Amniotic stem cell (primary cell): Measurements from ENCODE around the gene MYBBP1A.
"Not testable (repeated sequence)": the region's sequence is repeated elsewhere in the genome, so short reads cannot be mapped to it uniquely, and the experiment has no call there.

Source experiments
- DNase-seq: peaks from one replicate; lab custom pipeline; 2025; lab: John Stamatoyannopoulos, UW

MYBBP1A gene

GRCh38 chr17:4590042-4590441 is 34.9 kb upstream of the MYBBP1A start:
- not testable (repeated sequence) for DNase-seq

DNA sequence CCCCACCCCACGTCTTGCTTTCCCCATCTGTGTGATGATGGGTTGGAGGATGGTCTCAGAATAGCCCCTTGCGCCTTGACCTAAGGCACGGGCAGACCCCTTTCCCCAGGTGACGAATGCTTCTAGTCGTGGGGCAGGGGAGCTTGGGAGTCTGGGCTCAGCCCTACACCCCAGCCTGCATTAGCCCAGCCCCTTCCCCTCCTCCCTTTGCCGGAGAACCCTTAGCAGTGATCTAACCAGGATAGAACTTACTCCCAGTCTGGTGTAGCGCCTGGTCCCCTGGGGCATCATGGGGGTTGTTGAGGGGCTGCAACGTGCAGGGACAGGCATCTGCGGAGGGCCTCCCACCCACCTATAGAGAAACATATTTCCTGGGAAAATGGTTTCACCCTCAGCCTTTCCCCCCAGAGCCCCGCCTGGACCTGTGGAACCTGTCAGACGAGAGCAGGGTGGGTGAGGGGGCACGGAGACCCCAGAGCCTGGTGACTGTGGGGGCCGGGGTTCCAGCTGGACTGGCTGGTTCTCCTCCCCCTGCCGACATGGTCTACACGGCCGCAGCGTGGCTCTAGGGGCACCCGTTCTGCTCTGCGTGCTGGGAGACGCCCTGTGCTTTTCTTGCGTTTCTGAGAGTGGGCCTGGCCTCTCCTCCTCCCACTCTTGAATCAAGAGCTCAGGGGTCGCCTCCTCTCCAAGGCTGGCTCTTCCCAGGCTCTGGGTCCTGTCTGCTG is 33.9 kb upstream of the MYBBP1A start:
- DNase-seq, result no peak

- DNase-seq, result no peak
Observed at GRCh38 chr17:4588391-4588790, 33.2 kb upstream of the MYBBP1A start.

DNA sequence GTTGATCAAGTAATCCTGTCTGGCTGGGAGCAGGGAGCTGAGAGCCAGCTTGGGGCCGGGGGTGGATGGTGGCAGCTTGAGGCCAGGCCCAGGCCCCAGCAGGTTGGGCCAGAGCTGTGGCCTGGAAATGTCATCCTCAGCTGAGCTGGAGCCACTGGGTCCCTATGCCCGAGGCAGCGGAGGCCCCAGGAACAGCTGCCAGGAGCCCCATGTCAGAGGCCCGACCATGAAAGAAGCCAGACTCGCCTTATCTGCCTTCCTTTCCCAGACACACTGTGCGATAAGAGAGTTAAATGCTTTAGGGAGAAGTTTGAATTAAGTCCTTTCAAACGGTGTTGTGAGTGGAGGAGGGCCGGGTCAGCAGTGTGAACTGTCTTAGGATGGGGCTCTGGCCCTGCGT is 32.6 kb upstream of the MYBBP1A start:
- no peak for DNase-seq

- no peak for DNase-seq
Observed at GRCh38 chr17:4587195-4587594, 32.0 kb upstream of the MYBBP1A start.

DNA sequence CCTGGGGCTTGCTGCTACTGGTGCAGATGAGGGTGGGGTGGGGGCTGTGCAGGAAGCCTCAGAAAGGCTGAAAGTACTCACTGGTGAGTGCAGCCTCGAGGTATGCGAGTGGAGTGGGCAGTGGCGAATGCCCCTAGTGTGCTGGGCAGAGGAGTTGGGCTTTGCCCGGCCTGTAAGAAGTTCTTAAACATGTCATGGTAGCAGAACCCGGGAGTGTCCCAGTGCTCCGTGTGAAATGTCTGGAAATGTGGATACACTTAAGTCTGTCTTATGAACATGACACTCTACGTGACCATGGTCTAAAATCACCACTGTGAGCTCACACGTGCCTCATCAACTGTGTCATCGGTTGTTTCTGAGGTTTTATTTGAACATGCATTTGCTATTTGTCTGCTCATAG is 30.9 kb upstream of the MYBBP1A start:
- DNase-seq, result no peak

DNA sequence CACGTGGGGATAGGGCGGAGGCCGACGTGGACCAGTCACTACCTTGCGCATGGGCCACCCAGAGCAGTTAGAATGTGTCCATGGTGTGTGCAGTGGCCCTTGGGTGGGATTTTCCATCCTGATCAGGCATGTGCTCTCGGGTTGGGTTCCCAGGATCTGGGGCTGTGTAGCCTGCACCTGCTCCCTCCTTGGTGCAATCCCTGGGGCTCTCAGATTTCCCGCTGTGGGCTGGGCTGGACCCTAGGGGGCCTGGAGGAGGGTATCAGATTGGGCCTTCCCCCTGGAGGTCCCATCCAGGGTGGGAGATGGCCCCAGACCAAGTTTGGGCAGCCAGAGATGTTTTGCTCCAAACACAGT is 30.4 kb upstream of the MYBBP1A start:
- DNase-seq, result no peak

DNA sequence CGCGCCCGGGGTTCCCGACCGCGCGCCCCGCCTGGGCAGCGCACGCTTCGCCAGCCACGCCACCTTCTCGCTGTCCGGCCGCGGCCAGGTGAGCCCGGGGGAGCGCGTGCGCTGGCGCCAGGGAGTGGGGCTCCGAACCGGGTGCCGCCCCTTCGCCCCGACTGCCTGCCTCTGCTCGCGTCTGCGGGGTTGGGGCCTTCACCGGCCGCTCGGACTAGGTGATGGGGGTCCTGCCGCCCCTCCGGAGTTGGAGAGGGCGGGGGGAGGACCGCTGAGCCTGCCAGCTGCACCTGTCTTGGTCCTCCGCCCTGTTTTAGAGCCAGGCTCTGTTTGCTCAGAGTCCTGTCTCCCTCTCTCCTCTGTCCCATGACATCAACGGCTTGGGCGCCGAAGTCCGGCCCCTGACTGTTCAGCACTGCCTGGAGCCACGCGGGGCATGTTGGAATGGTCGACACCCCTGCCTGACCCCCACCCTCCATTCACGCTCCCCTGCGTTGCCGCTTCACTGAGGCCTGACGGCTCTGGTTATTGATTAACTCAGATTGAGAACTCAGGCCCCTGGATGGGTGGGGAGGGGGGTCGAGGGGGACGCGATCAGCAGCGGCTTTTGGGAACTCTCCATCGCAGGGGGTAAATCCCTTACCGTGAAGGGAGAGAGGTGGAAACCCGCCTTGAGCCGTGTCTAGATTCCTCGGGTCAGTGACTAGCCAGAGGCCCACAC is 29.9 kb upstream of the MYBBP1A start:
- DNase-seq, result no peak

DNA sequence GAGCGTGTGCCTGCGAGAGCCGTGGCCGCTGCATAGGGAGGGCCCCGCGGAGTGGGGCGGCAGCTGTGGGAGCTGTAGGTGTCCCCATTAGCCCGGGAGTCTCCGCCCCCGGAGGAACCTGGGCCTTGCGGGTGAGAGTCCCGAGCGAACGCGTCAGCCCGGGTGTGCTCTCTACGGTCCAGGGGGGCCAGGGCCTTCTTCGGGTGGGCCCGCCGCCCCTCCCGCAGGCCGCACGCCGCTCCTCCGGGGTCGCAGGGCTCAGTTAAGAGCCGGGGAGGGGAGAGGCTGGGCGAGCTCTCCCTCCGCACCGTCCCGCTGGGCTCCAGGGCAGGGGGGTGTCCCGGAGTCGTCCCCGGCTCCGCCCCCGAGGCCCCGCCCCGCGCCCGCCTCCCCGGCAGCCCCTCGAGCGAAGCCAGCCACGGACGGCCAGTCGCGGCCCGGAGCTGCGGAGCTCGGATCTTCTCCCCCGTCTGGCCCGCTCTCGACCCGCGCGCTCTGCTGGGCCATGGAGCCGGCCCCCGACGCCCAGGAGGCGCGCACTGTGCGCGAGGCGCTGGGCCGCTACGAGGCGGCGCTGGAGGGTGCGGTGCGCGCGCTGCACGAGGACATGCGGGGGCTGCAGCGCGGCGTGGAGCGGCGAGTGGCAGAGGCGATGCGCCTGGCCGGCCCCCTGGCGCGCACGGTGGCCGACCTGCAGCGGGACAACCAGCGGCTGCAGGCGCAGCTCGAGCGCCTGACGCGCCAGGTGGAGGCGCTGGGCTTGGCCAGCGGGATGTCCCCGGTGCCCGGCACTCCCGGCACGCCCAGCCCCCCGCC is 29.1 kb upstream of the MYBBP1A start, which contains the start of gene SMTNL2:
Gene SMTNL2, plus strand, starts transcription at position 429 of the 816 bp plus-strand sequence. Its CDS starts 77 bp downstream, at position 506.
- no peak for DNase-seq

DNA sequence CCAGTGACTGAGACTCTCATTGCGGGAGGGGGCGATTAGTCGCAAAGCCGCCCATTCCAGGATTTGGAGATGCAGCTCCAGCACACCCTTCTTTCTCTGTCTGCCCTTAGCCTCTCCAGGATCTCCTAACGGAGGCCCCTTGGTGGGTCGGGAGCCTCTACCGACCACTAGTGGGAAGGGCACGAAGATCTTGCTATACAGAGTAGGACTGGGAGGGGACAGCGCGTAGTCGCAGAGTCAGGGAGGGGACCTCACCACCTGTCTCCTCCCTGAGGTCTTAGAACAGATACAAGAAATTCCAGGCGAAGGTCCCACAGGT is 28.6 kb upstream of the MYBBP1A start:
- DNase-seq, result no peak

DNA sequence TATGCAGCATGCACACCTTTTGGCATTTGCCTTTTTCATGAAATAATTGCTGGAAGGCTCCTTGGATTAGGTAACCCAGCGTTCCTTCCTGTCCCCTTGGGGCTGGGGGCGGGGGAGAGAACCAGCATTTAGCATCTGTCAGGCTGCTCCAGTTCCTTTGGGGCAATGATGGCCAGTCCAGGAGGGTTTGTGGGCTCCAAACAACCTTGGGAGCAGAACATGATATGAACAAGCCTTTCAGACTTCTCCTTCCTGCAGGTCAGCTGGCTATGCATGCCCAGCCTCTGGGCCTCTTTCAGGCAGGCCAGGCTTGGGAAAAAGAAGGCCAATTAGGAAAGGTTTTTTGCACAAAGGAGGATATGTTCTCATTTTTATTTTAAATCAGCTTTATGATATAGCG is 28.0 kb upstream of the MYBBP1A start:
- no peak for DNase-seq

DNA sequence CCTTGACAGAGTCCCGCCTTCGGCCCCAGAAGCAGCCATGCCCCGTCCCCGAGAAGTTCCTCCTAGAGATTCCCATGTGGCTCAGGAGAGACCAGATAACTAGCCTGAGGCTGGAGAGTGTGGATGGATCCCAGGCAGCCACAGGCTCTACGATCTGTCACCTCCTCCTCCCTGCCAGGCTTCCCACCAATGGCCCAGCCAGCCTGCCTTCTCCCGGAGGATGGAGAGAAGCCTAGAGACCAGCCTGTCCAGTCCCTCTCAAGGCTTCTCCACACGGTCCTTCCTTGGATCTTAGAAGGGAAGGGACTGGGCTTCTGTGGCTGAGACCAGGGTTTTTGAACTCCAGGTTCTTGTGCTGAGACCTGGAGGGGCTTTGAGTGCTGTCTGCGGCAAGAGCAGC is 27.5 kb upstream of the MYBBP1A start:
- DNase-seq, result no peak

GRCh38 chr17:4582101-4582501 is 26.9 kb upstream of the MYBBP1A start:
- no peak for DNase-seq

DNA sequence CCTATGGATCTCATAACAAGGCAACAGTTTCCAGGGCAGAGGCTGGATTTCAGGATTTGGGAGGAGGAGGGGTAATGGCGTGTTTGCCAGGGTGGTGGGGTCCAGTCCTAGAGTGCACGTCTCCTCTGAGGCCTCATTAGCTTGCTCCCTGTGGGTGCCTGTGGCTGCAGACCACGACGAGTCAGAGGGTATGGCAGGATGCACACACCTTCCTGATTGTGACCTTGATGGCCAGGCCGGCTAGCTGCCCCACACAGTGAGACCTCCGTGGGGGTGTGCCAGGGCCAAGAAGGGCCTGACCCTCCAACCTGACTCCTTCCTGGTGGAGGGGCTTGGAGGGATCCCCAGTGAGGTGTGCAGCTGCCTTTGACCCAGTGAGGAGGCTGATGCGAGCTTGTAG is 25.1 kb upstream of the MYBBP1A start:
- DNase-seq, result no peak

DNA sequence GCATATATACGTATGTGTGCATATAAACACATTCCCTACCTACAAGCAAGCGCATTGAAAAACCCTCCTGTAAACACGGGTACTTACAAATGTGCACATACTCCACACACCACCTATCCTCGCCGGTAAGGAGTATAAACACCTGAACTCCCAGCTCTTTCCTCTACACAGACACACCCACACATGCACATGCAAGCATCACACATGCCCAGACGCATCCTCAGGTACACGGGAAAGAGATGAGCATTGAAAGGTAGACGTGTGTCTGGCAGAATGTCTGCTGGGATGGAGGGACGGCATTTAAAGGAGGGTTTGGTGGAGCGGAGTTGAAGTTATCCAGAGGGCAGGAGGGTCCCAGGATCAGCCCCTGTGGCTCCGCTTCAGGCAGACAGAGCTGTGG is 24.5 kb upstream of the MYBBP1A start:
- no peak for DNase-seq

- DNase-seq, result not testable (repeated sequence)
Observed at GRCh38 chr17:4578349-4578748, 23.2 kb upstream of the MYBBP1A start.

DNA sequence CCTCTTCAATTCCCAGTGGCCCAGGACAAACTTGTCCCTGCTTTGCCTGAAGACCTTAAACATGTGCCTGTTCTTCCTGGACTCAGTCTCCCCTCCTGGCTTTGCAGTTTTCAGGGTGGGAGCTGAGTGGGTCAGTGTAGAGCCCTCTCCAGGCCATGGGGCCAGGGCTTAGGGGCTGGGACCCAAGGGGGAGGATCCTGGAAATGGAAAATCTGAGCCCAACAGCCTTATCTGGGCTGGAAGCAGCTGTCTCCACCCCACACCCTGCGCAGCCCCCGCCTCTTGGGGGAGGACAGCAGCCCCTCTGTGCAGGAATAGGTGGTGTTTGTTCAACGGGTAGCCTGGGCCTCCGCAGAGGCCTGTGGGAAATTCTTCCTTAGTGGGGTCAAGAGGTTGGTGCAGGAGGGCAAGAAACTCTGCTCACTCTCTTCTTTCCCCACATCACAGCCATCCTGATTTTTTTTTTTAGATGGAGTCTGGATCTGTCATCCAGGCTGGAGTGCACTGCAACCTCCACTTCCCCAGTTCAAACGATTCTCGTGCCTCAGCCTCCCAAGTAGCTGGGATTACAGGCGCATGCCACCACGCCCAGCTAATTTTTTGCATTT is 22.3 kb upstream of the MYBBP1A start:
- DNase-seq, result no peak

DNA sequence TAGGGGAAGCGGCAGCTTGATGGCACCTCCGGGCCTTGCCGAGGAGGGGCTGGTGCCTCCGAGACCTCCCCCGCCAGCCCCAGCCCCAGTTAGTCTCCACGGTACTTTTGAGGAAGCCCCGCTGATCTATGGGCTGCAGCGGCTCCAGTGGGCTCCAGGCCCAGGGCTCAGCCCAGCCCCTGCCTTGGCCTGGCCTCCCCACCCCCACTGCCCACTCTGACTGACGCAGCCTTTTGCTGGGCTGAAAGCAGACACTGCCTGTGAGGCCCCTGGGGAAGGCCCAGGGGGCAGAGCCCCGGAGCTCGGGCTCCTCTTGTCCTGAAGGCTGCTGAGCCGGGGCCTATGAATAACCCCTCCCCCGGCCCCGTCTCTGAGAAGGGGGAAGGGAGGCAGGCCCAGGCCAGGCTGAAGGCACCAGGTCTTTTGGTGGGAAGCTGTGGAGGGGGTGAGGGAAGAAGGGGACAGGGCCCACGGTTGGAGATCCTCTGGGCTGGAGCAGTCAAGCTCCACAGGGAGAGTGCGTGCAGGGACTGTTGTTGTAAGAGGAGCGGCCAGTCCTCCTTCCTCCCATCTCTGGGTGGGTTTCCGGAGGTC is 21.6 kb upstream of the MYBBP1A start:
- no peak for DNase-seq

DNA sequence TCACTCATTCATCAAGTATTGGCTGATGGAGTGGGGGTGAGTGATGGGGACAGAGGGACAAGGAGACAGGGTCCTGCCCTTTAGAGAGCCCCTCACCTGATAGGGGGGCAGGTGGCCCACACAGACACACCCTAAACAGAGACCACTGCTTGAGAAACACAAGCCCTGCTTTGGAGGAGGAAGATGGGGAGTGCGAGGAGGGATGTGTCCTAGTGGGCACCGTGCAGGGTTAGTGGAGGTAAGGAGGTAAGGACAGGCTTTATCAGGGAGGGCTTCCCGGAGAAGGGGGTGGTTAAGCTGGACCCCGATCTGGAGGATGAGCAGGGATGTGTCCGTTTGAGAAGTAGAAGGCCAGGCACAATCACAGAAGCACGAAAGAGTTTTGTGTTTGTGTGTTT is 21.0 kb upstream of the MYBBP1A start:
- no peak for DNase-seq

DNA sequence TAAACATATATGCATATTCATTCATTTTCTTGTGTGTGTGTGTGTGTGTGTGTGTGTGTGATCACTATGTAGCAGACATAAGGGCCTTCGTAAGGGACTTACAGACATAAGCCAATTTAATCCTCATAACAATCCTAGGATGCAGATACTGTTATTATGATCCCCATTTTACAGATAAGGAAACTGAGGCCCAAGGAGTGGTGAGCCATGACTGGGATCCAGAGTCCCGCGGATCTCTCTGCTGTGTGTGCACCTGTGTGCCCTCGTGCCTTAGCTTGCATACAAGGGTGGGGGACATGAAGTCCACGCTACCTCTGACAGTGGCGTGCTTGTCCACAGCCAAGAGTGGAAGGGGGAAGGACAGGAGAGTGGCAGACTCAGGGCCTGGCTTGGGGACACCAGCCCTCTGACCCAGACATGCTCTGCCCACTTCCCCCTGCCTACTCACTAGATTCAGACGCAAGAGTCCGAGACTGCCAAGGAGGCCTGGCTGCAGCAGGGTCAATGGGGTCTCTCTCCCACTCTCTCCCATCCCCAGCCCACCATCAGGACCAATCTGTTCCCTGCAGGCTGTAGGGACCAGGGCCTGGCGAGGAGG is 19.4 kb upstream of the MYBBP1A start:
- DNase-seq, result no peak

DNA sequence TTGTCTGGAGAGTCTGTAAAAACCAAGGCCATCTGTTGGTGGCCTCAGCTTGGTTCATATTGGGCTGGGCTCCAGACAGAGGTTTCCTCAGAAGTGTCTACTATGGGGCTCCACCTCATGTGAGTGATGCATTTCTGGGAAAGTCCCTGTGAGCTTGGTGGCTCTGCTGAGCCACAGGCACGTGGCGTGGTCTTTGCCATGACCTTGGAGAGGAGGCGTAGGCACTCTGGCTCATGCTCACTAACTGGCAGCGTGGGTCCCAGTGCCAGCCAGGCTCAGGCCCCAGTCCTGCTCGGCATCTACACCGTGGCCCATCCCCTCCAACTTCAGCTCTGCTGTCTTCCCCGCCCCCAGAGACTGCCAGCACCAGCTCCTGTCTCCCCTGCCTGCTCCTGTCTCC is 18.5 kb upstream of the MYBBP1A start:
- DNase-seq, result no peak

GRCh38 chr17:4573115-4573514 is 17.9 kb upstream of the MYBBP1A start:
- DNase-seq, result no peak
